HL-60/S4 treated with phorbol 12-myristate 13-acetate at 8.2 ng/mL for 4 days and 3 days (cell line): ENCODE data around the gene SWT1.
"Not testable (repeated sequence)": the region's sequence is repeated elsewhere in the genome, so short reads cannot be mapped to it uniquely, and the experiment has no call there.

ENCODE experiments used
- in situ Hi-C: fragments of 300-500 bp; cut with MboI; formaldehyde crosslinking; loops from 2 replicates; pipeline ENCODE4 v1.15.0; 2022; ENCODE audit warnings: low sequenced_read_pairs

Gene SWT1

GRCh38 chr1:185241127-185241526 lies 84.2 kb downstream of the SWT1 start:
- in situ Hi-C loops, result no loop called here

GRCh38 chr1:185244015-185244747 lies 87.2 kb downstream of the SWT1 start:
- in situ Hi-C loops, result no loop called here

GRCh38 chr1:185245466-185245865 lies 88.5 kb downstream of the SWT1 start:
- in situ Hi-C loops, result no loop called here

- in situ Hi-C loops, result no loop called here
These were observed 92.6 kb downstream of the SWT1 start for GRCh38 chr1:185249563-185249962.

DNA sequence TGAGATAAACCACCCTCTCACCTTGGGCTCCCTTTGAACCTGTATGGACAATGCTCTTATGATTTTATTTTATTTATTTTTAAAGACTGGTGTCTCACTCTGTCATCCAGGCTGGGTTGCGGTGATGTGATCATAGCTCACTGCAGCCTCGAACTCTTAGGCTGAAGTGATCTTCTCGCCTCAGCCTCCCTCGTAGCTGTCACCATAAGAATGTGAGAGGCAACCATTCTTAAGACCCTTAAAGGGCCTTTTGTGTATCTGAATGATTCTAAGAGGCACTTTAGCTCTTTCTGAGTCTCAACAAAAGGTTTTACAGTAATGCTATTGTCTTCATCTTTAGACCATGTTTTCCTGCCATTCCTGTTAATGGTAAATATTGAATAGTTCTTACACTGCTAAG lies 93.1 kb downstream of the SWT1 start:
- in situ Hi-C loops, result no loop called here

GRCh38 chr1:185251928-185252327 lies 95.0 kb downstream of the SWT1 start:
- in situ Hi-C loops, result not testable (repeated sequence)

- in situ Hi-C loops, result not testable (repeated sequence)
These were observed 95.4 kb downstream of the SWT1 start for GRCh38 chr1:185252404-185252803.

GRCh38 chr1:185255595-185255994 lies 98.6 kb downstream of the SWT1 start:
- in situ Hi-C loops, result not testable (repeated sequence)

- in situ Hi-C loops, result not testable (repeated sequence)
These were observed 100.4 kb downstream of the SWT1 start for GRCh38 chr1:185257116-185257949.

- in situ Hi-C loops, result no loop called here
These were observed 100.9 kb downstream of the SWT1 start for GRCh38 chr1:185257950-185258208.

DNA sequence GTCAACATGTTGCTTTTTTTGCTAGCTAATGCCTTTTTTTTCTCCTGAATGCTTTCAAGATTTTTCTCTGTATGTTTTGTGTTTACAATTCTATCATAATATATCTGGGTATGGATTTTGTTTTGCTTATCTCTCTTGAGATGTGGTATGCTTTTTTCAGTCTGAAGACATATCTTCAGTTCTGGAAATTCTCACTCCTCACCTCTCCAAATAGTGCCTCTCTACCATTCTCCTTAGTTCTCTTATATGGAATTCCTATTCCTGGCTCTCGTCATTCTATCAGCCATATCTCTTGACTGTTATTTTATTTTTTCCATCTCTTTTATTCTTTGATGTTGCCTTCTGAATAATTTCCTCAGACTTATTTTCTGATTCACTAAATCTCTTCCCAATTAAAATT lies 101.7 kb downstream of the SWT1 start:
- in situ Hi-C loops, result no loop called here

DNA sequence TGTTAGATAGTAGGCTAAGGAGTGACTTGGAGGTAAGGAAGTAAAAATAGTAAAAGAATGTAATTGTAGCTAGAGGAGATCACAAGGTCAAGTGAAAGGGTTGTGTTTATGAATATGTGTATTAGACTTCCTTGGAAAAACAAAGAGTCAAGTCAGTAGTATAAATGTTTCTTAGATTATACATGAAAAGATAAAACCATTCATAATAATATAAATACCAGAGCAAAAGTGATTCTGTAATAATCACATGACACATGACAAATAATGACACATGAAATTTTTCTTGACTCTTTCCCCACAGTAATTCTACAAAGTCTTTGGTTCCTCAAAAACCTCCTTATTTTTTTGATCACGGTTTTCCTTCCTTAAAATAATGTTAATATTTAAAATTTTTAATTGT lies 103.6 kb downstream of the SWT1 start:
- in situ Hi-C loops, result no loop called here

GRCh38 chr1:185262151-185262550 lies 105.2 kb downstream of the SWT1 start:
- in situ Hi-C loops, result no loop called here

DNA sequence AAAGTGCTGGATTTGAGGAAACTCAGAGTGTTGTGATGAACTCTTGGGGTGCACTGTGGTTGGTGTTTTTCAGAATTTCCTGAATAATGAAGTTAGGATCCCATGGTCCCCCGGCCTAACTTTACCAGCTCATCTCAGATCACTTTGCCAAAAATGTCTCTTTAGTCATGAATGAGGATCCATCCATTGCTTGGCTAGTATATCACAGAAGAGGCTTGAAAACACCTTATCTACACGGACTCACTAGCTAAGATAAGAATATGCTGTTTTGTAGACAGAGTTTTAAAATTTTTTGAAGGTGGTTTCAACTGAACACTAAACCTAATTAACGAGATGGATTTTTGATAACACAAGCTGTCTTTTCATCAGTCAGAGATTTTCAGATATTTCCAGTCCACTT lies 106.3 kb downstream of the SWT1 start:
- in situ Hi-C loops, result no loop called here

- in situ Hi-C loops, result no loop called here
These were observed 106.8 kb downstream of the SWT1 start for GRCh38 chr1:185263780-185264179.

DNA sequence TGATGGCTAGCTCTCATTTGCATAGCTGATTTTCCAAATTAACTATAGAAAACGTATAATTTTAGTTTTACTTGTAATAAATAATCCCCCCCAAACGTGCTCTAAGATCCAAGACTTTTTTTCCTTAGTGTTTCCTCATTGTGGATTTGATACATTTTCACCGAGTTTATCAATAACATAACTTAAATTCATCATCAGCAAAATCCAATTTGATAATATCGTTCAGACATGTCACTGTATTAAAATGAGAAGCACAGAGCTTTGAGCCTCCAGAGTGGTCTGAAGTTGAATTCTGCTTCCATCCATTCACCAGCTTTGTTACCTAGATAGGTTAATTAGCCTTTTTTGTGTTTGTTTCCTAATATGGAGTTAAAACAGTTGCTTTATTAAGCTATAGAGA lies 108.3 kb downstream of the SWT1 start:
- in situ Hi-C loops, result no loop called here

DNA sequence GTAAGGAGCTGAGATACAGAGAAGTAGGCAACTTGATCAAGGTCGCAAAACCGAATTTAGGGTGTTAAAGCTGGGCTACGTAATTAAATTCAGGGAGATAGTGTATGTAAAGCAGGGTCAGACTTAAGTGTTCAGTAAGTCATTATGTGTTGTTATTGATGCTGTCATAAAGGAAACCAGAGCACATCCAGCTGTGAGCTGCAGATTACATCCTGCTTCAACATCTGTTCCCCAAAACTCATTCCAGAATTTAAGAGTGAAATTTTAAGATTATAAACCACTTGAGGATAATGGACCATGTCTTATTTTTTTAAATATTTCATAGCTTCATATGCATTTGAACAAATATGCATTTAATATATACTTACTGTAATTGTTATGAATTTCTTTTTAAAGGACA lies 110.3 kb downstream of the SWT1 start:
- in situ Hi-C loops, result no loop called here

- in situ Hi-C loops, result no loop called here
These were observed 110.7 kb downstream of the SWT1 start for GRCh38 chr1:185267701-185268100.

GRCh38 chr1:185268352-185268751 lies 111.4 kb downstream of the SWT1 start:
- in situ Hi-C loops, result no loop called here

- in situ Hi-C loops, result no loop called here
These were observed 115.0 kb downstream of the SWT1 start for GRCh38 chr1:185271921-185272320.

GRCh38 chr1:185279571-185279970 lies 122.6 kb downstream of the SWT1 start:
- in situ Hi-C loops, result no loop called here

DNA sequence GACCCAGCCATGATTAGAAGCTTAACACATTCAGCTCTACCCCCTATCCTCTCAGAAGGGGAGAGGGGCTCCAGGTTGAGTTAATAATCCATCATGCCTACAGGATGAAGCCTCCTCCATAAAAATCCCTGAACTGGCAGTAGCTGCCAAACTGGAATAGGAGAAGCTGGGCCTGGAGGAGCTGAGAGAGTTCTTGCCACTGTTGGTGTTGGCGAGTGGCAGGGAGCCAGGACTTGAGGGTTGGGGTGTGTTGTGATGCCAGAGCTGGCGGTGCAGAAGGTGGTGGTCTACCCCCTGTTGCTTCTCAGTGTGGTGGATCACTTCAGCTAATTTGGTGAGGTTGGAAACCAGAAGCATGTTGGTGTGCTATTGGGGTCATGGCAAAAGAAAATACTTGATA lies 123.6 kb downstream of the SWT1 start:
- in situ Hi-C loops, result no loop called here

DNA sequence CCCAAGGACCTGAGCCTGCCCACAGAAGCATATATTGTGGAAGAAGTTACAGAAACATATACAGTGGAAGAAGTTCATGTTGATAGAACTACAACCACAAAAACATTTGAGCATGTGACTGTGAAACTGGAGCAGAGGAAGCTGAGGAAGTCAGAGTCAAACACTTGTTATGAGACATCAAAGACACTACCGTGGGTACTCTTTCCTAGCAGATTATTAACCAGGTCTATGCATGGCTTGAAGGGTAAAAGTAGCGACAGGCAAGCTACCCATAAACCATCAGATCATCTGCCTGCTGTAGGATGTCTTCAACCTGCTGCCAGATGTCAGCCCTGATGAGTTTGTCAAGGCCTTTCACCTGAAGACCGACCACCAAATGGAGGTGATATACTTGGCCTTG lies 124.3 kb downstream of the SWT1 start:
- in situ Hi-C loops, result no loop called here
